IMR-90 (cell line): ENCODE data around the gene COL11A2. TPM values are rescaled to one million over a fixed set of nuclear protein-coding genes. Genes with fewer than 3 reads are reported as not detected.

ENCODE experiments used
- ATAC-seq: fragments of 200-7000 bp; cut with Tn5 transposase; 2 replicates; pipeline ENCODE4 v1.9.1; 2020; ENCODE audit warnings: low read depth, mild to moderate bottlenecking, moderate library complexity
- BruUV-seq: library from RNA; stranded (reverse); fragments of 400-500 nt; replicated peaks from 2 replicates; lab custom pipeline; 2021; lab: Mats Ljungman, UMichigan
- CTCF ChIA-PET: fragments of 300-600 bp; formaldehyde crosslinking; extraction: SDS; loops from one replicate; lab custom pipeline; 2021; ENCODE audit warnings: antibody characterized with exemption; lab: Yijun Ruan, JAX
- POLR2A ChIA-PET: fragments of 300-600 bp; sonication (Branson Sonifier 250); formaldehyde crosslinking; loops from one replicate; lab custom pipeline; 2022; ENCODE audit warnings: antibody characterized with exemption; ENCODE audit not compliant: unreplicated experiment; lab: Charles Lee
- DNase-seq: peaks from one replicate; pipeline ENCODE4 v3.0.0; 2013
- H2AFZ ChIP-seq: replicated peaks from 2 replicates; pipeline ENCODE3; 2013; ENCODE audit warnings: low read length, mild to moderate bottlenecking; ENCODE audit not compliant: poor library complexity
- H2AK5ac ChIP-seq: 2 replicates; pipeline ENCODE4 v1.6.1; 2013; ENCODE audit warnings: low read depth, low read length, inconsistent platforms
- H2AK9ac ChIP-seq: replicated peaks from 2 replicates; pipeline ENCODE3; 2013; ENCODE audit warnings: mild to moderate bottlenecking, low read depth, low read length, moderate library complexity; ENCODE audit not compliant: poor library complexity
- H2BK120ac ChIP-seq: 2 replicates; pipeline ENCODE4 v1.6.1; 2013; ENCODE audit warnings: low read depth, low read length, inconsistent platforms
- H2BK15ac ChIP-seq: 3 replicates; pipeline ENCODE4 v1.6.1; 2013; ENCODE audit warnings: low read depth, low read length, inconsistent platforms
- H2BK20ac ChIP-seq: 2 replicates; pipeline ENCODE4 v1.6.1; 2013; ENCODE audit warnings: low read depth, mild to moderate bottlenecking, inconsistent platforms, low read length, moderate library complexity
- H2BK5ac ChIP-seq: 2 replicates; pipeline ENCODE4 v1.6.1; 2013; ENCODE audit warnings: mild to moderate bottlenecking, low read depth, low read length, inconsistent platforms; ENCODE audit not compliant: poor library complexity, severe bottlenecking
- H3K14ac ChIP-seq: replicated peaks from 2 replicates; pipeline ENCODE4 v1.6.1; 2013; ENCODE audit warnings: low read depth, low read length, inconsistent platforms
- H3K18ac ChIP-seq: 2 replicates; pipeline ENCODE4 v1.6.1; 2013; ENCODE audit warnings: low read depth, low read length, control low read depth
- H3K23ac ChIP-seq: 2 replicates; pipeline ENCODE4 v1.6.1; 2013; ENCODE audit warnings: low read depth, low read length, inconsistent platforms
- H3K27ac ChIP-seq: 2 replicates; pipeline ENCODE4 v1.5.1; 2013; ENCODE audit warnings: mild to moderate bottlenecking, control low read depth, low read length; ENCODE audit not compliant: insufficient read depth
- H3K27me3 ChIP-seq: 2 replicates; pipeline ENCODE4 v1.6.1; 2013; ENCODE audit warnings: low read length; ENCODE audit not compliant: control insufficient read depth, insufficient read depth
- H3K36me3 ChIP-seq: 2 replicates; pipeline ENCODE4 v1.6.1; 2013; ENCODE audit warnings: low read length, mixed read lengths; ENCODE audit not compliant: control insufficient read depth, insufficient read depth
- H3K4ac ChIP-seq: 2 replicates; pipeline ENCODE4 v1.6.1; 2013; ENCODE audit warnings: low read depth, low read length, inconsistent platforms
- H3K4me1 ChIP-seq: 2 replicates; pipeline ENCODE4 v1.6.1; 2013; ENCODE audit warnings: low read length, mixed read lengths; ENCODE audit not compliant: control insufficient read depth, insufficient read depth
- H3K4me2 ChIP-seq: 2 replicates; pipeline ENCODE4 v1.6.1; 2013; ENCODE audit warnings: low read depth, mild to moderate bottlenecking, control low read depth, low read length, moderate library complexity
- H3K4me3 ChIP-seq: 2 replicates; pipeline ENCODE4 v1.5.1; 2013; ENCODE audit warnings: low read depth, mild to moderate bottlenecking, control low read depth, low read length, moderate library complexity; ENCODE audit not compliant: insufficient read depth
- H3K56ac ChIP-seq: 2 replicates; pipeline ENCODE4 v1.6.1; 2013; ENCODE audit warnings: low read length, inconsistent platforms; ENCODE audit not compliant: insufficient read depth; ENCODE audit errors: extremely low read depth
- H3K79me1 ChIP-seq, 2 experiments: 2 replicates each; pipeline ENCODE4 v1.6.1; 2013; ENCODE audit warnings: low read length in 2 of 2, inconsistent platforms in 1 of 2, low read depth in 1 of 2
- H3K9ac ChIP-seq: 2 replicates; pipeline ENCODE4 v1.6.1; 2013; ENCODE audit warnings: low read depth, low read length, control low read depth
- H3K9me1 ChIP-seq: 2 replicates; pipeline ENCODE4 v1.6.1; 2013; ENCODE audit warnings: low read length, inconsistent platforms; ENCODE audit not compliant: insufficient read depth
- H3K9me3 ChIP-seq: 2 replicates; pipeline ENCODE4 v1.6.1; 2013; ENCODE audit warnings: low read length; ENCODE audit not compliant: control insufficient read depth, insufficient read depth
- H4K20me1 ChIP-seq: 2 replicates; pipeline ENCODE4 v1.6.1; 2013; ENCODE audit warnings: low read length, inconsistent platforms; ENCODE audit not compliant: insufficient read depth
- H4K5ac ChIP-seq: 2 replicates; pipeline ENCODE4 v1.6.1; 2013; ENCODE audit warnings: mild to moderate bottlenecking, low read depth, low read length, control low read depth
- H4K8ac ChIP-seq, 2 experiments: 2 replicates each; pipeline ENCODE4 v1.6.1; 2013; ENCODE audit warnings: low read depth in 2 of 2, low read length in 2 of 2, control low read depth in 1 of 2, inconsistent platforms in 1 of 2
- H4K91ac ChIP-seq: 2 replicates; pipeline ENCODE4 v1.6.1; 2013; ENCODE audit warnings: low read depth, low read length, inconsistent platforms; ENCODE audit not compliant: insufficient read depth
- BHLHE40 ChIP-seq: fragments of 150-350 bp; IDR thresholded peaks from 2 replicates; pipeline ENCODE4 v1.6.1; 2016; ENCODE audit warnings: mild to moderate bottlenecking, low read depth, low read length
- CEBPB ChIP-seq: IDR thresholded peaks from 2 replicates; pipeline ENCODE4 v1.6.1; 2012; ENCODE audit warnings: low read depth, low read length, improper control_type of control experiment
- CHD1 ChIP-seq: IDR thresholded peaks from 2 replicates; pipeline ENCODE4 v1.6.1; 2012; ENCODE audit warnings: low read depth, low read length, improper control_type of control experiment
- ELK1 ChIP-seq: fragments of 150-350 bp; IDR thresholded peaks from 2 replicates; pipeline ENCODE4 v1.6.1; 2016; ENCODE audit warnings: low read depth, mild to moderate bottlenecking, low read length, moderate library complexity, borderline replicate concordance
- MAFK ChIP-seq: IDR thresholded peaks from 2 replicates; pipeline ENCODE4 v1.6.1; 2012; ENCODE audit warnings: low read depth, low read length, improper control_type of control experiment
- NFE2L2 ChIP-seq: fragments of 150-350 bp; IDR thresholded peaks from 2 replicates; pipeline ENCODE4 v1.6.1; 2016; ENCODE audit warnings: low read depth, mild to moderate bottlenecking, low read length
- POLR2A ChIP-seq: IDR thresholded peaks from 2 replicates; pipeline ENCODE4 v1.6.1; 2012; ENCODE audit warnings: mild to moderate bottlenecking, low read depth, low read length
- RAD21 ChIP-seq: IDR thresholded peaks from 2 replicates; pipeline ENCODE4 v1.6.1; 2012; ENCODE audit warnings: low read length, improper control_type of control experiment
- SMC3 ChIP-seq: fragments of 150-350 bp; IDR thresholded peaks from 2 replicates; pipeline ENCODE4 v1.6.1; 2016; ENCODE audit warnings: low read depth, mild to moderate bottlenecking, antibody characterized with exemption, low read length, moderate library complexity
- USF2 ChIP-seq: fragments of 150-350 bp; IDR thresholded peaks from 2 replicates; pipeline ENCODE4 v1.6.1; 2017; ENCODE audit warnings: mild to moderate bottlenecking, antibody characterized with exemption, low read length, low read depth
- WGBS, 2 experiments: methylation state at CpG; one replicate each; pipeline versions ENCODE4 v1.1.5 to v1.1.7; 2013; ENCODE audit warnings: missing lambda C conversion rate in 2 of 2; ENCODE audit not compliant: insufficient read length in 1 of 2; ENCODE audit errors: extremely low coverage in 2 of 2; 5-methylcytosine and 5-hydroxymethylcytosine counted together
- dilution Hi-C: fragments of 300-500 bp; cut with HindIII; formaldehyde crosslinking; loops from one replicate; pipeline ENCODE4 v1.14.3; 2018; ENCODE audit warnings: low sequenced_read_pairs; ENCODE audit not compliant: unreplicated experiment
- in situ Hi-C: fragments of 300-500 bp; cut with MboI; formaldehyde crosslinking; loops from 3 replicates; pipeline ENCODE4 v1.14.3; 2019; ENCODE audit warnings: low sequenced_read_pairs, inconsistent platforms, mixed read lengths
- intact Hi-C: fragments of 100-400 bp; cut with micrococcal nuclease; formaldehyde crosslinking; loops from 2 replicates; pipeline ENCODE4 v1.10.0; 2022
- polyA plus RNA-seq, 3 experiments: library from polyadenylated mRNA; depleted of rRNA; stranded (reverse); fragments of >200 nt; gene quantifications; 2 replicates each; pipeline ENCODE4 v1.2.3, GENCODE V29; 2012; ENCODE audit warnings: low replicate concordance in 1 of 3
- total RNA-seq: library from RNA; depleted of rRNA; stranded (reverse); fragments of >200 nt; gene quantifications from 2 replicates; pipeline ENCODE4 v1.2.3, GENCODE V29; 2012
- TF ChIP-seq, protein P1 (sequence below): conservative IDR thresholded peaks from 2 replicates; pipeline ENCODE4 v1.5.1; 2012; ENCODE audit warnings: mild to moderate bottlenecking, low read depth, low read length, improper control_type of control experiment

COL11A2 gene
- total and polyA plus RNA-seq, 2 of the 4 experiments (the other 2 are of a cell fraction): under 0.01 to 0.38 TPM

GRCh38 chr6:33142501-33143070, 49.7 kb downstream of the COL11A2 start:
- no peaks in the 10 kb centered on the region for H3K79me1 ChIP-seq

More at GRCh38 chr6:33142501-33143070, 49.7 kb downstream of the COL11A2 start:
- Histone ChIP-seq H2BK20ac (no peak overlapping the region), H3K56ac (no peak overlapping the region), H2AK5ac (no peak overlapping the region), H2BK15ac (no peak overlapping the region), H2BK120ac (no peak overlapping the region), H3K27ac (no peak overlapping the region), H2AK9ac (no peak overlapping the region), H3K4me3 (no peak overlapping the region), H4K8ac (no peak overlapping the region), H4K5ac (no peak overlapping the region), H3K36me3 (no peaks in the 10 kb centered on the region), H3K4ac (no peak overlapping the region), H2BK5ac (no peak overlapping the region), H3K23ac (no peak overlapping the region), H3K18ac (no peak overlapping the region), H3K9me1 (no peaks in the 10 kb centered on the region), H3K27me3 (peaks cover 33% of the 10 kb centered on the region), H2AFZ (no peak overlapping the region), H3K9me3 (peaks cover 5% of the 10 kb centered on the region; the same call in 1 of the 2 replicates), H4K91ac (no peak overlapping the region), H3K4me1 (no peaks in the 10 kb centered on the region), H3K9ac (no peak overlapping the region), H4K20me1 (no peaks in the 10 kb centered on the region), H3K4me2 (no peak overlapping the region), H3K14ac (no peak overlapping the region)
- ATAC-seq (no peak), DNase-seq (no peak)
- in situ Hi-C loops: no loop called here
- intact Hi-C loops: no loop called here
- no peak for TF ChIP-seq BHLHE40
- TF ChIP-seq MAFK: no peak
- TF ChIP-seq POLR2A: no peak
- TF ChIP-seq CEBPB: no peak
- no peak for TF ChIP-seq NFE2L2
- TF ChIP-seq CHD1: no peak
- no peak for TF ChIP-seq RAD21
- no peak for TF ChIP-seq USF2
- TF ChIP-seq SMC3: no peak
- TF ChIP-seq, protein P1, sequence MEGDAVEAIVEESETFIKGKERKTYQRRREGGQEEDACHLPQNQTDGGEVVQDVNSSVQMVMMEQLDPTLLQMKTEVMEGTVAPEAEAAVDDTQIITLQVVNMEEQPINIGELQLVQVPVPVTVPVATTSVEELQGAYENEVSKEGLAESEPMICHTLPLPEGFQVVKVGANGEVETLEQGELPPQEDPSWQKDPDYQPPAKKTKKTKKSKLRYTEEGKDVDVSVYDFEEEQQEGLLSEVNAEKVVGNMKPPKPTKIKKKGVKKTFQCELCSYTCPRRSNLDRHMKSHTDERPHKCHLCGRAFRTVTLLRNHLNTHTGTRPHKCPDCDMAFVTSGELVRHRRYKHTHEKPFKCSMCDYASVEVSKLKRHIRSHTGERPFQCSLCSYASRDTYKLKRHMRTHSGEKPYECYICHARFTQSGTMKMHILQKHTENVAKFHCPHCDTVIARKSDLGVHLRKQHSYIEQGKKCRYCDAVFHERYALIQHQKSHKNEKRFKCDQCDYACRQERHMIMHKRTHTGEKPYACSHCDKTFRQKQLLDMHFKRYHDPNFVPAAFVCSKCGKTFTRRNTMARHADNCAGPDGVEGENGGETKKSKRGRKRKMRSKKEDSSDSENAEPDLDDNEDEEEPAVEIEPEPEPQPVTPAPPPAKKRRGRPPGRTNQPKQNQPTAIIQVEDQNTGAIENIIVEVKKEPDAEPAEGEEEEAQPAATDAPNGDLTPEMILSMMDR: no peak
- TF ChIP-seq ELK1: no peak
- POLR2A ChIA-PET: no interaction called here
- dilution Hi-C loops: no loop called here
- BruUV-seq: no TSS peak
- CTCF ChIA-PET: no interaction called here
- WGBS, 2 experiments: 20% methylated on average over 1 of the region's 5 CpGs; no CpG with 5 or more reads in 1 of the 2 experiments
